Stimulated activated naive CD4-positive, alpha-beta T cell (primary cell): ENCODE measurements around the gene CNOT11.
"Not testable (repeated sequence)": the region's sequence is repeated elsewhere in the genome, so short reads cannot be mapped to it uniquely, and the experiment has no call there.

Source experiments
- DNase-seq, 6 experiments: peaks; one replicate each; lab custom pipeline; 2025; lab: John Stamatoyannopoulos, UW

The CNOT11 gene

GRCh38 chr2:101252408-101253012 is at the start of gene CNOT11:
CNOT11 (plus strand) TSS chr2:101252886; CDS start chr2:101252965, 79 bp downstream.
- DNase-seq = peak; percentile 98 to 99 (median 98)

- no peak for DNase-seq
Observed at GRCh38 chr2:101204400-101205115, 48.1 kb upstream of the CNOT11 start.

DNA sequence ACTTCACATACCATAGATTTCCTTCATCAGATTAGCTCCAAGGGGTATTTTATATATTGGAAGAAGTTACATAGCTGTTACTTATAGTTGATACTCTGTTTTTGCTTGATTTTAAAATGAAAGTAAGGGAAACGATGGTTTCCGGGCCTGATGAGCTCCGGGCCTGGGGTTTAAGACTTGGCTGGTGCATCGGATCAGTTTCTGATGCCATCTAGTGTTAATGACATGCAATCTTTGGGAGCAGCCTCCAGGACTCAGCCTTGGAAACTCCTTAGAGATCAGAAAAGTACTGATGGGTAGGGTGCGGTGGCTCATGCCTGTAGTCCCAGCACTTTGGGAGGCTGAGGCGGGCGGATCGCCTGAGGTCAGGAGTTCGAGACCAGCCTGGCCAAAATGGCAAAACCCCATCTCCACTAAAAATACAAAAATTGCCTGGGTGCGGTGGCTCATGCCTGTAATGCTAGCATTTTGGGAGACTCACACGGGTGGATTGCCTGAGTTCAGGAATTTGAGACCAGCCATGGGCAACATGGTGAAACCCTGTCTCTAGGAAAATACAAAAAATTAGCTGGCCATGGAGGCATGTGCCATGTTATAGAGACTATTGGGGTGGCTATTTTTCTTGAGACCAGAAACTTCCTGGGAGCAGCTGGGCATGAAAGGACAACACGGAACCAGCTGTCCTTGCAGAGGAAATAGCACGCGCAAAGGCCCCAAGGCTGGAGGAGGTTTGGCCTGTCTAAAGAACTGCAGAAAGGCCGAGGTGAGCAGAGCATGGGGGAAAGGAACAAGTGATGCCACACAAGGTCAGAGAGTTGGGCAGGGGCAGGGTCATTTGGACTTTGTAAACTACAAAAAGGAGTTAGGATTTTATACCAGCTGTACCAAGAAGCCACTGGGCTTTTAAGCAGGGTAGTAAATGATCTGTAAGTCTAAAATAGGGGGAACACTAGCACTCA is 46.9 kb upstream of the CNOT11 start:
- DNase-seq = peak; percentile 2 to 69 (median 38)

DNA sequence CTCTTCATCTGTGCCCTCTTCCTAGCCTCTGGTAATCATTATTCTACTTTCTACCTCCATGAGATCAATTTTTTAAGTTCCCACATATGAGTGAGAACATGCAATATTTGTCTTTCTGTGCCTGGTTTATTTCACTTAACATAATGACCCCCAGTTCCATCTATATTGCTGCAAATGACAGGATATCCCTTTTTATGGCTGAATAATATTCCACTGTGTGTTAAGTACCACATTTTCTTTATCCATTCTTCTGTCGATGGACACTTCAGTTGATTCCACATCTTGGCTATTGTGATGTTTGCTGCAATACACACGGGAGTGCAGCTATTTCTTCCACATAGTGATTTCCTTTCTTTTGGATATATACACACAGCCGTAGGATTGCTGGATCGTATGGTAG is 43.9 kb upstream of the CNOT11 start:
- DNase-seq = no peak

GRCh38 chr2:101219246-101219645 is 33.4 kb upstream of the CNOT11 start:
- DNase-seq = no peak

GRCh38 chr2:101220091-101220490 is 32.6 kb upstream of the CNOT11 start:
- not testable (repeated sequence) for DNase-seq

GRCh38 chr2:101223814-101224231 is 28.9 kb upstream of the CNOT11 start:
- peak in 4 of 6 experiments; percentile 2 to 53 (median 36) for DNase-seq

DNA sequence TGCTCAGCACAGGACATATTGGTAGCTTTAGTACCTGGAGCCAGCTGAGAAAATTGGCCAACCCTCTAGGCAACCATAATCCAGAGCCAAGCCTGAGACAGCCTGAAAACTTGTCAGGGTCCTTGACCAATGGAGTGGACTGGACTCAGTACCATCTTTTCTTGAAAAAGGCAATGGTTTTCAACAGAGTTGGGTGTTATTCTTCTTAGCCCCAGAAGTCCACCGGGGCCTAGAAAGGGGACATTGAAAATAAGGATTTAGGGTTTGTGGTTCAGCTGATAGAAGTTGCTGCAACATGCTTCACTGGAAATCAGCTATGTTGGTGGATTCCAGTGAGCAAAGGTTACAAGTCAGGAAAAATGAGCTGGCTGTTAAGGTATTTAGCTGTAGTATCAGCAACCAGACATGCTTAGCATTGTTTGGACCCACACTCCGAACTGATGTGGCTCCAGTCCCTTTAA is 22.1 kb upstream of the CNOT11 start:
- no peak for DNase-seq

DNA sequence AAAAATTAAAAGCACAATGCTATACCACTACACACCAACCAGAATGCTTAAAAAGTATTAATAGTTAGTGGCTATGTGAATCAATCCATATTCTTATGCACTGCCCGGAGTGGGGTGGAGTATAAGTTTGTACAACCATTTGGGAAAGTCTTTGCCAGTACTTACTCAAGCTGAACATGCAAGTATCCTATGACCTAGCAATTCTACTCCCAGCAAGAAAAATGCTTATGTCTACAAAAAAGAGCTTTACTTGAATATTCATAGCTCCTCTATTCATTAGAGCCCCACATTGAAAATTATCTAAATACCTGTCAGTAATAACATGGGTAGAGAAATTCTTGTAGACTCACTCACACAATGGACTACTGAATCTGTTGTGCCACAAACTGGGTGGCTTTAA is 21.4 kb upstream of the CNOT11 start:
- no peak for DNase-seq

GRCh38 chr2:101231937-101232730 is 20.6 kb upstream of the CNOT11 start:
- no peak for DNase-seq

- no peak for DNase-seq
Observed at GRCh38 chr2:101232770-101233169, 19.9 kb upstream of the CNOT11 start.

DNA sequence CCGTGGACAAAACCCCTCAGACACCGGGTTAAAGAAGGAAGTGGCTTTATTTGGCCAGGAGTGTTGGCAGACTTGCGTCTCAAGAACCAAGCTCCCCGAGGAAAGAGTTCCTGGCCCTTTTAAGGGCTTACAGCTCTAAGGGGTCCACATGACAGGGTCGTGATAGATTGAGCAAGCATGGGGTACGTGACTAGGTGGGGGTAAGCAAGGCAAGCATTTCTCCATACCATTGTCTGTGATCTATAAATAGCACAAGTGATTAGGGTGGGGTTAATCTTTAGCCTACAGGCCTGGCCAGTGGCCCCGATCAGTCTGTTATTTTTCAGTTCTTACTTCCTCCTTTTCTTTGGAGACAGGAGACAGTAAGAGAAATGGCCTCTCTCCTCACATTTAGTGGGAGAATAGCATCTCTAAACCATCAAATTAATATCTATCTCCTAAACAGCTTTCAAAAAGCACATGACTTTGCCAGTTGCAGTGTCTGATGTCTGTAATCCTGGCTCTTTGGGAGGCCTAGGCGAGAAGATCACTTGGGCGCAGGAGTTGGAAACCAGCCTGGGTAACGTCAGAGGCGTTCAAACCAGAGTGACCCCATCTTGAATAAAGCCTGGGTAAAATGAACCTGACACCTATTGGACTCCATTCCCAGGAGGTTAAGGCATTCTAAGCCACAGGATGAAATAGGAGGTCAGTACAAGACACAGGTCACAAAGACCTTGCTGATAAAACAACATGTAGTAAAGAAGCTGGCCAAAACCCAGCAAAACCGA is 18.3 kb upstream of the CNOT11 start:
- no peak for DNase-seq

- not testable (repeated sequence) for DNase-seq
Observed at GRCh38 chr2:101235956-101236355, 16.7 kb upstream of the CNOT11 start.

- not testable (repeated sequence) for DNase-seq
Observed at GRCh38 chr2:101237944-101238343, 14.7 kb upstream of the CNOT11 start.

DNA sequence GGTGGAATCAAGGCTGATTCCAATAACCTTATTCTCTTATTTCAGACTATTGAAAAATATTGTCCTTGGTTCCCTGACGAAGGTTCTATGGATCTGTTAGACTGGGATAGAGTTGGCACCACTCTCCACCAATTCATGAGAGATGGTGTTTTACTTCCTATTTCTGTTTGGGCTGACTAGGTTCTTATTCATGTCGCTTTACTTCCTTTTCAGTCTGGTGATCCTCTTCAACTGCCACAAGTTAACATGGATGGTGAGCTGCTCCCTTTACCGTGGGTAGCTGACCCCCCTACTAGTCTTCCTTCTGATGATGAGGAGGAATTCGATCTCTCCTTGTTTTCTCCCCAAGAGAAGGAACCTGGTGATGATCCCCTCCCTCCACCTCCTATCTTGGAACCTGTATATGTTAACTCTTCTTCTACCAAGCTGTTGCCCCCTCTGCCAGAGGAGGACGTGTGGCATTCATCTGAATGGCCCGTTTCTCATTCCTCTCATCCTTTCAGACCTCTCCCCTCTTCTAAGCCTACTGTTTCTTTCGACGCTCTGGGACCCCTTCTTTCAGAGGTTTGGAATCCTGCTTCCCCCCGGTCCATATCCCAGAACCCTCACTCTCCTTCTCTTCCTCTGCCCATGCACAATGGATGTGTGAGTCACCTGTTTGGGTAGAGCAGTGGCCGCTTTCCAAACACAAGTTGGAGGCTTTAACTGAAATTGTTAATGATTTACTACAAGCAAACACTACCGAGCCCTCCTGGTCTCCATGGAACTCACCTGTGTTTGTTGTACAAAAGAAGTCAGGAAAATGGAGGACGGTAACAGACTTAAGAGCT is 13.5 kb upstream of the CNOT11 start:
- DNase-seq = no peak

GRCh38 chr2:101239760-101240118 is 12.9 kb upstream of the CNOT11 start:
- DNase-seq = not testable (repeated sequence)

- DNase-seq = peak in 1 of 6 experiments; percentile 13
Observed at GRCh38 chr2:101240694-101241093, 12.0 kb upstream of the CNOT11 start.

DNA sequence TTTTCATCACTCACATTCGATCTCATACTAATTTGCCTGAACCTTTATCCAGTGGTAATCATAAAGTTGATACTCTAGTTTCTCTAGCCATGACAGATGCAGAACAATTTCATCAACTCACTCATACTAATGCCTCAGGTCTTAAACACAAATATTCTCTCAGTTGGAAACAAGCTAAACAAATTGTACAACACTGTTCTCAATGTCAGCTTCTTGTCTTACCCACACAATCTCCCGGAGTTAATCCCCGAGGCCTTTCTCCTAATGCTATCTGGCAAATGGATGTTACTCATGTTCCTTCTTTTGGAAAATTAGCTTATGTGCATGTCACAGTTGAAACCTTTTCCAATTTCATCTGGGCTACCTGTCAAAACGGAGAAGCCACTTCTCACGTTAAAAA is 11.5 kb upstream of the CNOT11 start:
- DNase-seq = no peak

GRCh38 chr2:101244373-101244772 is 8.3 kb upstream of the CNOT11 start:
- not testable (repeated sequence) for DNase-seq

DNA sequence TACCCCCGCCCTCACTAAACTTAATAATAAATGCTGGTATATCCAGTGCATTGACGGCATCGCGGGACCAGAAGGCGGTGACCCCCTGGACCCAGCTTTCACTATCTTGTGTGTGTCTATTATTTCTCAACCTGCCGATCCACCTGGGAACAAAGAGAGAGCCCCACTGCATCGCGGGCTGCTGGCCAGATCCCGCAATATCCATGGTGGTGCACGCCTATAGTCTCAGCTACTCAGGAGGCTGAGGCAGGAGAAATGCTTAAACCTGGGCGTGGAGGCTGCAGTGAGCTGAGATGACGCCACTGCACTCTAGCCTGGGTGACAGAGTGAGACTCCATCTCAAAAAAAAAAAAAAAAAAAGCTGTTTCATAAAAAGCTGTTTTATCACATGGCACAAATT is 7.8 kb upstream of the CNOT11 start:
- DNase-seq = not testable (repeated sequence)
